ENCODE results near the gene NANOS3. TPM values are rescaled to one million over a fixed set of nuclear protein-coding genes. Genes with fewer than 3 reads are reported as not detected.
"Not testable (repeated sequence)": the region's sequence is repeated elsewhere in the genome, so short reads cannot be mapped to it uniquely, and the experiment has no call there.

The NANOS3 gene
- total RNA-seq, 2 experiments from 2014 or later = 0.56 to 1.3 TPM

DNA sequence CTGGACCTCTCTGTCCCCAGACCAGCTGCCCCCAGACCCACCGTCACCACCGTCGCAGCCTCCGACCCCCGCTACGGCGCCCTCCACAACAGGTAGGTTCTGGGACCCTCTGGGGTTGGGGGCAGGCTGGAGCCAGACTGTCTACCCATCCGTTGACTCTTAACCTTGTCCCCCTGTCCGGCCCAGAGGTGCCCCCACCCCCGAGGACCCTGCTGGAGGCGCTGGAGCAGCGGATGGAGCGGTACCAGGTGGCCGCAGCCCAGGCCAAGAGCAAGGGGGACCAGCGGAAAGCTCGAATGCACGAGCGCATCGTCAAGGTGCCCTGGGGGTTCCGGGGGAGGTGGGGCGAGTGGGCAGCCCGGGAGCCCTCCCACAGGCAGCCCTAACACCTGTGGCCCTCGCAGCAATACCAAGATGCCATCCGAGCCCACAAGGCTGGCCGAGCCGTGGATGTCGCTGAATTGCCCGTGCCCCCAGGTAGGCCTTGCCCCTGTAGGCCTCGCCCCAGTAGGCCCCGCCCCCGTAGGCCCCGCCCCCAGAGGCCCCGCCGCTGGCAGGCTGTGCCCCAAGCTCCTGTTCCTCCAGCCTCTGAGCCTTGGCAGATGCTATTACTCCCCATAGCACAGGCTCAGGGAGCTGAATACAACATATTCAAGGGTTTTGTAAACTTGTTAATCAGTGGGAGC lies 41.9 kb downstream of the NANOS3 start:
- ChIA-PET POLR2A (interaction anchor here (1.9 kb wide), 1 partner anchor 58 kb away, joined by 3 read pairs; no protein-coding TSS in a partner anchor), CTCF (no interaction called here)
- TF ChIP-seq, protein P1, sequence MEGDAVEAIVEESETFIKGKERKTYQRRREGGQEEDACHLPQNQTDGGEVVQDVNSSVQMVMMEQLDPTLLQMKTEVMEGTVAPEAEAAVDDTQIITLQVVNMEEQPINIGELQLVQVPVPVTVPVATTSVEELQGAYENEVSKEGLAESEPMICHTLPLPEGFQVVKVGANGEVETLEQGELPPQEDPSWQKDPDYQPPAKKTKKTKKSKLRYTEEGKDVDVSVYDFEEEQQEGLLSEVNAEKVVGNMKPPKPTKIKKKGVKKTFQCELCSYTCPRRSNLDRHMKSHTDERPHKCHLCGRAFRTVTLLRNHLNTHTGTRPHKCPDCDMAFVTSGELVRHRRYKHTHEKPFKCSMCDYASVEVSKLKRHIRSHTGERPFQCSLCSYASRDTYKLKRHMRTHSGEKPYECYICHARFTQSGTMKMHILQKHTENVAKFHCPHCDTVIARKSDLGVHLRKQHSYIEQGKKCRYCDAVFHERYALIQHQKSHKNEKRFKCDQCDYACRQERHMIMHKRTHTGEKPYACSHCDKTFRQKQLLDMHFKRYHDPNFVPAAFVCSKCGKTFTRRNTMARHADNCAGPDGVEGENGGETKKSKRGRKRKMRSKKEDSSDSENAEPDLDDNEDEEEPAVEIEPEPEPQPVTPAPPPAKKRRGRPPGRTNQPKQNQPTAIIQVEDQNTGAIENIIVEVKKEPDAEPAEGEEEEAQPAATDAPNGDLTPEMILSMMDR (IDR thresholded peaks at IDR 0.05) = no peak
- Mint-ChIP-seq H3K9me3 (peaks cover 5% of the 10 kb centered on the region), H3K4me1 (ENCODE audit: low read depth) (peaks cover 2% of the 10 kb centered on the region), H3K27ac (no peak overlapping the region), H3K4me3 (no peak overlapping the region), H3K36me3 (ENCODE audit: low read depth) (peaks cover 38% of the 10 kb centered on the region), H3K27me3 (no peaks in the 10 kb centered on the region)
- ATAC-seq = no peak
- intact Hi-C loops (cut with micrococcal nuclease) = no loop called here
- no peak for DNase-seq

DNA sequence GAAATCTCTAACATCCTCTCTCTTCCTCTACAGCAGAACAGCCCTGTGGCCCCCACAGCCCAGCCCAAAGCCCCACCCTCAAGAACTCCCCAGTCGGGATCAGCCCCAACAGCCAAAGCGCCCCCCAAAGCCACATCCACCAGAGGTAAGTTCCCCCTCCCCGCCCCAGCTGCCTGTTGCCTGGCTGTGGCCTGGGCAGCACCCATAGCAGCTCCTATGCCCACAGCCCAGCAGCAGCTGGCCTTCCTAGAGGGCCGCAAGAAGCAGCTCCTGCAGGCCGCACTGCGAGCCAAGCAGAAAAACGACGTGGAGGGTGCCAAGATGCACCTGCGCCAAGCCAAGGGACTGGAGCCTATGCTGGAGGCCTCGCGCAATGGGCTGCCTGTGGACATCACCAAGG lies 43.6 kb downstream of the NANOS3 start:
- Mint-ChIP-seq H3K27me3 (no peaks in the 10 kb centered on the region), H3K9me3 (peaks cover 5% of the 10 kb centered on the region), H3K36me3 (ENCODE audit: low read depth) (peaks cover 39% of the 10 kb centered on the region), H3K4me3 (no peak overlapping the region), H3K4me1 (ENCODE audit: low read depth) (peaks cover 2% of the 10 kb centered on the region), H3K27ac (no peak overlapping the region)
- ATAC-seq (no peak), DNase-seq (no peak)
- intact Hi-C loops (cut with micrococcal nuclease) = no loop called here
- TF ChIP-seq, protein P1 (IDR thresholded peaks at IDR 0.05) = no peak
- POLR2A ChIA-PET = interaction anchor here (0.7 to 1.4 kb wide), 2 partner anchors 42 to 132 kb away, joined by 3 read pairs; no protein-coding TSS in a partner anchor
- CTCF ChIA-PET = interaction anchor here (1.4 kb wide), 1 partner anchor 138 kb away, joined by 3 read pairs; no protein-coding TSS in a partner anchor

DNA sequence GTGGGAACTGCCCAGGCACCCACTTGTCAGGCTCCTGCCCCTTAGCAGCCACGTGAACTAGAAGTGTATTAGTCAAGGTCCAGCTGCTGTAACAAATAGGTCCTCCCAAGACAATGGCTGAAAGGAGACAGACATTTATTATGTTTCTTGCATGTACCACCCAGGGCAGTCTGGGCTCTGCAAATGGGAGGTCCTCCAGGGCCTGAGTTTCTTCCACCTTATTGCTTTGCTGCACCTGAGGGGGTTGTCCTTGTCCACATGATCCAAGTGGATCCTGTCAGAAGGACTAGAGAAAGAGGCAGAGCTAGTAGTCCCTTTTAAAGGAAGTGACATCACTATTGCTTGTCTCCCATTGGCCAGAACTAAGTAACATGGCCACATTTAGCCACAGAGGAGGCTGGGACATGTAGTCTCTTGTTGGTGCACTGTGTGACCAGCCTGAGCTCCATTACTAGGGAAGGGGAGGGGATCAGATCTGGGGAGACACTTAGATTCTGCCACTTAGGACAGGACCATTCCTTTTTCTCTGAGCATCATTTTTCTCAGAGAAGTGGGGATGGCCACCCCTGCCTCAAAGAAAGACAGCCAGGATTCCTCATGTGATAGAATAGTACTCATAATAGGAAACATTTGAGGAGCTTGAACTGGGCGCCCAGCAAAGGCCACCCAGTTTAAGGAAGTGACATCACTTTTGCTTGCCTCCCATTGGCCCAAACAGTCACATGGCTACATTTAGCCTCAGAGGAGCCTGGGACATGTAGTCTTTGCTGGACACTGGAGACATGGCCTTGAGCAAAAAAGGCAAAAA lies 44.2 kb downstream of the NANOS3 start:
- DNase-seq (peak; percentile 66), ATAC-seq (peak; percentile 91)
- Mint-ChIP-seq H3K4me3 (no peak overlapping the region), H3K9me3 (peaks cover 5% of the 10 kb centered on the region), H3K27me3 (no peaks in the 10 kb centered on the region), H3K36me3 (ENCODE audit: low read depth) (peaks cover 39% of the 10 kb centered on the region), H3K4me1 (ENCODE audit: low read depth) (peaks cover 2% of the 10 kb centered on the region), H3K27ac (peak overlapping the region; percentile 5)
- POLR2A ChIA-PET = interaction anchor here (0.7 to 1.4 kb wide), 2 partner anchors 41 to 131 kb away, joined by 3 read pairs; no protein-coding TSS in a partner anchor
- TF ChIP-seq, protein P1 (IDR thresholded peaks at IDR 0.05) = no peak
- CTCF ChIA-PET = interaction anchor here (0.7 to 1.4 kb wide), 3 partner anchors 18 to 150 kb away, joined by 3 read pairs; no protein-coding TSS in a partner anchor
- intact Hi-C loops (cut with micrococcal nuclease) = no loop called here

DNA sequence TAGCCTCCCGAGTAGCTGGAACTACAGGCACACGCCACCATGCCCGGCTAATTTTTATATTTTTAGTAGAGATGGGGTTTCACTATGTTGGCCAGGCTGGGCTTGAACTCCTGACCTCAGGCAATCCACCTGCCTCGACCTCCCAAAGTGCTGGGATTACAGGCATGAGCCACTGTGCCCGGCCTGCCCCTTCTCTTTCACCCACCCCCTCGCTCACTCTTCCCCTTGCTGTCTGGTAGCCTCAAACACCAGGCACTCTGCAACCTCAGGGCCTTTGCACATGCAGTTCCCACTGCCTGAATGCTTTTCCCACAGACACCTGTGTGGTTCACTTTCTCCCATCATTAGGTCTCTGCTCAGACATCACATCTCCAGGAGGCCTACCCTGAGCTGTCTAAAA lies 45.2 kb downstream of the NANOS3 start:
- H3K36me3 Mint-ChIP-seq (ENCODE audit: low read depth) = peaks cover 39% of the 10 kb centered on the region
- DNase-seq; intact Hi-C loops (cut with micrococcal nuclease); H3K27ac Mint-ChIP-seq; H3K27me3 Mint-ChIP-seq; ATAC-seq; H3K4me1 Mint-ChIP-seq (ENCODE audit: low read depth); H3K4me3 Mint-ChIP-seq; H3K9me3 Mint-ChIP-seq: not testable (repeated sequence)
- ChIA-PET CTCF (interaction anchor here (0.7 to 1.4 kb wide), 2 partner anchors 19 to 137 kb away, joined by 3 read pairs; no protein-coding TSS in a partner anchor), POLR2A (interaction anchor here (1.4 kb wide), 1 partner anchor 130 kb away, joined by 3 read pairs; no protein-coding TSS in a partner anchor)

DNA sequence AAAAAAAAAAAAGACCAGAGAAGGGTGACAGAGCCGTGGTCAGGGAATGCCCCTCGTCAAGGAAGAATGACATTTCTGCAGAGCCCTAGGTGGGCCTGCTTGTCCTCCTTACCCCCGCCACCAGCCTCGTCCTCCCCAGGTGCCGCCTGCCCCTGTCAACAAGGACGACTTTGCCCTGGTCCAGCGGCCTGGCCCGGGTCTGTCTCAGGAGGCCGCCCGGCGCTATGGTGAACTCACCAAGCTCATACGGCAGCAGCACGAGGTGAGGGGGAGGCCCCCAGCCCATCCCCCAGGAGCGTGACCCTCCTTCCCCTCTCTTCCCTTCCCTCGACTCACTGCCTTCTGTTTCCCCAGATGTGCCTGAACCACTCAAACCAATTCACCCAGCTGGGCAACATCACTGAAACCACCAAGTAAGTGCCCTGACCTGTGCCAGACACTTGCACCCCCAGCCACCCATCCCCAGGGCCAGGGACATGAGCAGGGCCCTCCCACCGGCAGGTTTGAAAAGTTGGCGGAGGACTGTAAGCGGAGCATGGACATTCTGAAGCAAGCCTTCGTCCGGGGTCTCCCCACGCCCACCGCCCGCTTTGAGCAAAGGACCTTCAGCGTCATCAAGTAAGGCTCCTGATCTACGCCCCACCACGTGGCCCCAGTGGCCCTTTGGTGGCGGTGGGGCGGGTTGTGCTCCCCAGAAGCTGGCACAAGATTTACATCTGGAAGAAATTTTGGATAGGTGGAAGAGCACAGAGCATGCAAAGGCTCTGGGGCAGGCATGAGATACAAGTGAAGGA lies 46.5 kb downstream of the NANOS3 start:
- ChIA-PET POLR2A (no interaction called here), CTCF (no interaction called here)
- H3K27ac Mint-ChIP-seq = no peak overlapping the region
- H3K4me1 Mint-ChIP-seq (ENCODE audit: low read depth) = peaks cover 2% of the 10 kb centered on the region
- H3K4me3 Mint-ChIP-seq = no peak overlapping the region
- H3K9me3 Mint-ChIP-seq = peaks cover 5% of the 10 kb centered on the region
- DNase-seq (no peak), ATAC-seq (no peak)
- intact Hi-C loops (cut with micrococcal nuclease) = no loop called here
- H3K27me3 Mint-ChIP-seq = no peaks in the 10 kb centered on the region
- H3K36me3 Mint-ChIP-seq (ENCODE audit: low read depth) = peaks cover 37% of the 10 kb centered on the region
- TF ChIP-seq, protein P1 (IDR thresholded peaks at IDR 0.05) = no peak
